MM.1S (cell line): ENCODE measurements around the gene SAMD8.

ENCODE experiments used
- CTCF ChIP-seq: fragments of 300-600 bp; sonication (generic); IDR thresholded peaks from 2 replicates; pipeline ENCODE4 v1.5.1; 2016; ENCODE audit warnings: antibody characterized with exemption, low read length, mixed read lengths
- EZH2 ChIP-seq: fragments of 300-600 bp; sonication (generic); optimal IDR thresholded peaks from 2 replicates; pipeline ENCODE3; 2017; ENCODE audit warnings: low read depth, mild to moderate bottlenecking, antibody characterized with exemption, low read length, mixed read lengths

GRCh38 chr10:75202321-75203045, 91.0 kb downstream of the SAMD8 start:
- no peak for TF ChIP-seq CTCF
- no peak for TF ChIP-seq EZH2
